Smooth muscle cell (in vitro differentiated cells): ENCODE measurements around the gene BMERB1. TPM values are rescaled to one million over a fixed set of nuclear protein-coding genes. Genes with fewer than 3 reads are reported as not detected.
"Not testable (repeated sequence)": the region's sequence is repeated elsewhere in the genome, so short reads cannot be mapped to it uniquely, and the experiment has no call there.

Source experiments
- DNase-seq: peaks from one replicate; lab custom pipeline; 2025; ENCODE audit not compliant: unreplicated experiment; lab: John Stamatoyannopoulos, UW
- H2AFZ ChIP-seq: fragments of 200-600 bp; sonication (generic); 2 replicates; pipeline ENCODE4 v1.6.0; 2016; ENCODE audit warnings: antibody characterized with exemption, low read depth, mild to moderate bottlenecking
- H3F3A ChIP-seq: fragments of 200-600 bp; sonication (generic); 2 replicates; pipeline ENCODE4 v1.6.0; 2017; ENCODE audit warnings: antibody characterized with exemption, low read depth
- H3K27ac ChIP-seq: fragments of 200-600 bp; sonication (generic); 2 replicates; pipeline ENCODE4 v1.5.1; 2016; ENCODE audit warnings: low read depth, mild to moderate bottlenecking
- H3K27me3 ChIP-seq: fragments of 200-600 bp; sonication (generic); 2 replicates; pipeline ENCODE4 v1.6.1; 2016; ENCODE audit warnings: low read depth, mild to moderate bottlenecking
- H3K36me3 ChIP-seq: fragments of 200-600 bp; sonication (generic); 2 replicates; pipeline ENCODE4 v1.5.1; 2016; ENCODE audit warnings: low read depth
- H3K4me1 ChIP-seq: fragments of 200-600 bp; sonication (generic); 2 replicates; pipeline ENCODE4 v1.5.1; 2016; ENCODE audit warnings: low read depth
- H3K4me2 ChIP-seq: fragments of 200-600 bp; sonication (generic); 2 replicates; pipeline ENCODE4 v1.6.0; 2016; ENCODE audit warnings: mild to moderate bottlenecking
- H3K4me3 ChIP-seq: fragments of 200-600 bp; sonication (generic); 2 replicates; pipeline ENCODE4 v1.5.1; 2016; ENCODE audit warnings: mild to moderate bottlenecking
- H3K79me2 ChIP-seq: fragments of 200-600 bp; sonication (generic); 2 replicates; pipeline ENCODE4 v1.6.0; 2016; ENCODE audit warnings: low read depth, mild to moderate bottlenecking
- H3K9ac ChIP-seq: fragments of 200-600 bp; sonication (generic); 2 replicates; pipeline ENCODE4 v1.6.0; 2016; ENCODE audit warnings: low read depth
- H3K9me3 ChIP-seq: fragments of 200-600 bp; sonication (generic); replicated peaks from 2 replicates; pipeline ENCODE4 v1.5.1; 2016; ENCODE audit warnings: low read depth
- H4K20me1 ChIP-seq: fragments of 200-600 bp; sonication (generic); 2 replicates; pipeline ENCODE4 v1.6.0; 2016; ENCODE audit warnings: low read depth
- CTCF ChIP-seq: fragments of 200-600 bp; sonication (generic); IDR thresholded peaks from 2 replicates; pipeline ENCODE4 v1.5.1; 2017; ENCODE audit warnings: borderline replicate concordance, mild to moderate bottlenecking, antibody characterized with exemption; ENCODE audit not compliant: insufficient read depth, poor library complexity, severe bottlenecking
- WGBS: methylation state at CpG from one replicate; pipeline ENCODE4 v1.1.7; 2016; ENCODE audit warnings: low lambda C conversion rate; 5-methylcytosine and 5-hydroxymethylcytosine counted together
- polyA plus RNA-seq: library from polyadenylated mRNA; unstranded; fragments of >200 nt; fragmentation: Nextera tagmentation; extraction: Ambion mirVana; gene quantifications from 2 replicates; pipeline ENCODE4 v1.2.1, GENCODE V29; 2016
- total RNA-seq: library from RNA; depleted of rRNA; stranded (reverse); fragments of >200 nt; gene quantifications from 2 replicates; pipeline ENCODE4 v1.2.3, GENCODE V29; 2014

Gene BMERB1
- total and polyA plus RNA-seq, 2 experiments from 2014 or later, result 16.5 to 20.0 TPM

GRCh38 chr16:15452246-15452855 lies 18.0 kb downstream of the BMERB1 start:
- no peaks in the 10 kb centered on the region for H3K4me1 ChIP-seq
- WGBS, result 86% methylated on average over 8 of the region's 8 CpGs
- no peak overlapping the region for H3K4me3 ChIP-seq
- H2AFZ ChIP-seq, result no peak overlapping the region
- no peaks in the 10 kb centered on the region for H3K9me3 ChIP-seq
- H3K9ac ChIP-seq, result no peak overlapping the region
- no peaks in the 10 kb centered on the region for H3K27me3 ChIP-seq
- H3K36me3 ChIP-seq, result no peaks in the 10 kb centered on the region
- H3K79me2 ChIP-seq, result no peaks in the 10 kb centered on the region
- no peak for DNase-seq
- no peaks in the 10 kb centered on the region for H3F3A ChIP-seq
- H3K27ac ChIP-seq, result no peak overlapping the region
- no peak for TF ChIP-seq CTCF
- H3K4me2 ChIP-seq, result no peak overlapping the region
- peaks cover 12% of the 10 kb centered on the region for H4K20me1 ChIP-seq

- not testable (repeated sequence) for DNase-seq, H3K4me2 ChIP-seq, H3K9me3 ChIP-seq, H3K36me3 ChIP-seq, H3K9ac ChIP-seq, H3K79me2 ChIP-seq, H3K4me1 ChIP-seq, H3K27me3 ChIP-seq, H2AFZ ChIP-seq, H3K4me3 ChIP-seq, H3K27ac ChIP-seq, H3F3A ChIP-seq
- H4K20me1 ChIP-seq, result peaks cover 12% of the 10 kb centered on the region
- WGBS, result 93% methylated on average over 7 of the region's 7 CpGs
Observed at GRCh38 chr16:15453296-15453695, 18.9 kb downstream of the BMERB1 start.

- 95% methylated on average over 11 of the region's 11 CpGs for WGBS
- H3K27me3 ChIP-seq, H3K9me3 ChIP-seq, H3K27ac ChIP-seq, H3K4me3 ChIP-seq, H3F3A ChIP-seq, H3K4me1 ChIP-seq, H3K9ac ChIP-seq, DNase-seq, H3K36me3 ChIP-seq, H3K79me2 ChIP-seq, H2AFZ ChIP-seq, H3K4me2 ChIP-seq: not testable (repeated sequence)
- peaks cover 12% of the 10 kb centered on the region for H4K20me1 ChIP-seq
Observed at GRCh38 chr16:15454933-15455332, 20.5 kb downstream of the BMERB1 start.

- Histone ChIP-seq H3F3A (no peaks in the 10 kb centered on the region), H3K79me2 (no peaks in the 10 kb centered on the region), H4K20me1 (peaks cover 3% of the 10 kb centered on the region), H3K27ac (no peak overlapping the region), H3K27me3 (no peaks in the 10 kb centered on the region), H3K4me1 (no peaks in the 10 kb centered on the region), H3K4me2 (no peak overlapping the region), H3K9ac (no peak overlapping the region), H3K36me3 (no peaks in the 10 kb centered on the region), H3K4me3 (no peak overlapping the region), H3K9me3 (no peaks in the 10 kb centered on the region), H2AFZ (no peak overlapping the region)
- WGBS, result 91% methylated on average over 3 of the region's 3 CpGs
- DNase-seq, result no peak
- no peak for TF ChIP-seq CTCF
Observed at GRCh38 chr16:15457400-15457799, 23.0 kb downstream of the BMERB1 start.

GRCh38 chr16:15457958-15458357 lies 23.6 kb downstream of the BMERB1 start:
- no peak overlapping the region for H3K27ac ChIP-seq
- H4K20me1 ChIP-seq, result peaks cover 3% of the 10 kb centered on the region
- no peak overlapping the region for H3K4me3 ChIP-seq
- no peak for TF ChIP-seq CTCF
- WGBS, result 68% methylated on average over 4 of the region's 4 CpGs
- no peaks in the 10 kb centered on the region for H3K79me2 ChIP-seq
- no peaks in the 10 kb centered on the region for H3K36me3 ChIP-seq
- no peak overlapping the region for H3K4me2 ChIP-seq
- no peak overlapping the region for H2AFZ ChIP-seq
- DNase-seq, result no peak
- no peaks in the 10 kb centered on the region for H3K27me3 ChIP-seq
- no peaks in the 10 kb centered on the region for H3K9me3 ChIP-seq
- H3K4me1 ChIP-seq, result no peaks in the 10 kb centered on the region
- H3F3A ChIP-seq, result no peaks in the 10 kb centered on the region
- H3K9ac ChIP-seq, result no peak overlapping the region
